Spleen (tissue), 7 donors: ENCODE measurements around the gene AXIN2.

Experiments
- POLR2A ChIP-seq, 3 donors: fragments of 450-650 bp; IDR thresholded peaks; one replicate each; pipeline ENCODE4 v1.5.1; 2017; ENCODE audit warnings: antibody characterized with exemption in 3 of 3, mild to moderate bottlenecking in 1 of 3
- POLR2AphosphoS5 ChIP-seq, 3 donors: sonication (generic); formaldehyde crosslinking; IDR thresholded peaks; one replicate each; pipeline ENCODE4 v1.5.1; 2017; ENCODE audit warnings: antibody characterized with exemption in 3 of 3
- TF ChIP-seq, protein P1 (sequence below), 11 experiments: fragments of 200-600 bp in 7 of 11; fragments of 450-650 bp in 4 of 11; sonication (generic) in 4 of 11; IDR thresholded peaks in 8 of 11; conservative IDR thresholded peaks in 3 of 11; 1 replicate in 7 of 11; 2 replicates in 4 of 11; pipeline versions ENCODE4 v1.4.0 to v1.8.0; 2016 to 2021; ENCODE audit warnings: antibody characterized with exemption in 11 of 11, inconsistent platforms in 4 of 11, mild to moderate bottlenecking in 1 of 11
- donor health status: DM: no; HTN: no; CAD: no; lungs with moderate emphysema.
- donor health status: DM: no; HTN: no; CAD: no.
- donor health status: DM: no; HTN: no; CAD: no.

DNA sequence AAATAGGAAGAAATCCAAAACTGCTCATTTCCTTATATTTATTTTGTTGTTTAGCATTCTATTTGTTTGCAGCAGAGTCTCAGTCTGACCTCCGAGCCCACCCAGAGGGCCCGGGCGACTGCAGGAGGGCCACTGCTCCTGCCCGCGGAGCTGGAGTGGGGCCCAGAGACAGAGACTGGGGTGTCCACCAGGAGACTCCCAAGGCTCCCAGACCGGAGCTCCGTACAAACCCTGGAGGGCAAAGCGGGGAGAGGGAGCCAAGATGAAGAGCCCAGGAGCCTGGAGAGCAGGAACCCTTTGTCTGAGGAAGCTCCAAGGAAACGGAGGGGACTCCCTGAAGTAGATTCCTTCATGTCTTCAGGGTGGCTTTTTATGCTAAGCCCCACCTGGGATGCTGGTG is 57.9 kb downstream of the AXIN2 start:
- TF ChIP-seq, protein P1, sequence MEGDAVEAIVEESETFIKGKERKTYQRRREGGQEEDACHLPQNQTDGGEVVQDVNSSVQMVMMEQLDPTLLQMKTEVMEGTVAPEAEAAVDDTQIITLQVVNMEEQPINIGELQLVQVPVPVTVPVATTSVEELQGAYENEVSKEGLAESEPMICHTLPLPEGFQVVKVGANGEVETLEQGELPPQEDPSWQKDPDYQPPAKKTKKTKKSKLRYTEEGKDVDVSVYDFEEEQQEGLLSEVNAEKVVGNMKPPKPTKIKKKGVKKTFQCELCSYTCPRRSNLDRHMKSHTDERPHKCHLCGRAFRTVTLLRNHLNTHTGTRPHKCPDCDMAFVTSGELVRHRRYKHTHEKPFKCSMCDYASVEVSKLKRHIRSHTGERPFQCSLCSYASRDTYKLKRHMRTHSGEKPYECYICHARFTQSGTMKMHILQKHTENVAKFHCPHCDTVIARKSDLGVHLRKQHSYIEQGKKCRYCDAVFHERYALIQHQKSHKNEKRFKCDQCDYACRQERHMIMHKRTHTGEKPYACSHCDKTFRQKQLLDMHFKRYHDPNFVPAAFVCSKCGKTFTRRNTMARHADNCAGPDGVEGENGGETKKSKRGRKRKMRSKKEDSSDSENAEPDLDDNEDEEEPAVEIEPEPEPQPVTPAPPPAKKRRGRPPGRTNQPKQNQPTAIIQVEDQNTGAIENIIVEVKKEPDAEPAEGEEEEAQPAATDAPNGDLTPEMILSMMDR (IDR thresholded peaks at IDR 0.05 in 8 of 11, conservative IDR thresholded peaks at IDR 0.05 in 3 of 11), result no peak
- TF ChIP-seq POLR2A (IDR thresholded peaks at IDR 0.05) (no peak), POLR2AphosphoS5 (IDR thresholded peaks at IDR 0.05) (no peak)
